ENCODE data around the gene NAT16. TPM values are rescaled to one million over a fixed set of nuclear protein-coding genes. Genes with fewer than 3 reads are reported as not detected.

The NAT16 gene
- total and polyA plus RNA-seq, 9 of the 15 experiments (the other 6 are each of a cell fraction or from before 2014, with no cell fraction given) = 0.04 TPM; not detected in 8

- TF ChIP-seq ZBTB11 (CRISPR knock-in tag; IDR thresholded peaks at IDR 0.05) = peak in 1 of 3 experiments; percentile 90; a peak in 3 of 6 replicates
- TF ChIP-seq PTTG1 (tag; IDR thresholded peaks at IDR 0.05; ENCODE audit: low read depth) = no peak
- TF ChIP-seq CREB3L1 (IDR thresholded peaks at IDR 0.05; ENCODE audit: borderline replicate concordance, low read depth) = peak; percentile 85
- peak; percentile 86 for TF ChIP-seq ETS1 (conservative IDR thresholded peaks at IDR 0.05; ENCODE audit: control insufficient read depth, low read depth, low read length)
- TF ChIP-seq RNF2 (IDR thresholded peaks at IDR 0.05) = 0 out of 2 replicates have a peak, but pooled peaks have one; percentile 42
- no peak for TF ChIP-seq ZNF644 (tag; IDR thresholded peaks at IDR 0.05; ENCODE audit: low read depth)
- peak; percentile 98 for TF ChIP-seq GABPA (tag; conservative IDR thresholded peaks at IDR 0.05; ENCODE audit: low read depth)
- TF ChIP-seq NR4A1 (CRISPR knock-in tag; IDR thresholded peaks at IDR 0.05) = 0 out of 2 replicates have a peak, but pooled peaks have one; percentile 81
- TF ChIP-seq NR4A1 (tag; IDR thresholded peaks at IDR 0.05) = no peak
- no peak for TF ChIP-seq JUNB (CRISPR knock-in tag; conservative IDR thresholded peaks at IDR 0.05)
- 0 out of 2 replicates have a peak, but pooled peaks have one; percentile 13 for TF ChIP-seq CBX5 (IDR thresholded peaks at IDR 0.05; ENCODE audit: borderline replicate concordance, low read depth)
- TF ChIP-seq SUPT5H (IDR thresholded peaks at IDR 0.05) = peak; percentile 23
- TF ChIP-seq POLR2G (IDR thresholded peaks at IDR 0.05; ENCODE audit: low read depth, low read length) = peak; percentile 89
- no peak for TF ChIP-seq NFIX (CRISPR knock-in tag; IDR thresholded peaks at IDR 0.05; ENCODE audit: low read depth)
- peak; percentile 97 for TF ChIP-seq ZBTB7A (IDR thresholded peaks at IDR 0.05; ENCODE audit: borderline replicate concordance, control insufficient read depth, low read depth, low read length)
- TF ChIP-seq ZNF384 (IDR thresholded peaks at IDR 0.05; ENCODE audit: low read depth, low read length) = 0 out of 2 replicates have a peak, but pooled peaks have one; percentile 6
- TF ChIP-seq MTA2 (IDR thresholded peaks at IDR 0.05; ENCODE audit: low read depth) = no peak
- peak; percentile 42 to 64; a peak in 3 of 4 replicates for TF ChIP-seq SIX5 (IDR thresholded peaks at IDR 0.05; ENCODE audit: borderline replicate concordance in 1 of 2, insufficient read depth in 1 of 2, low read depth in 1 of 2, low read length in 2 of 2)
These were observed 37.5 kb upstream of the NAT16 start, which contains the start of the genes PLOD3 and ZNHIT1 (continued) for GRCh38 chr7:101217388-101218235.
